Stomach (tissue), 4 donors: ENCODE measurements around the gene DDI2.

Experiments
- EP300 ChIP-seq: sonication (generic); formaldehyde crosslinking; IDR thresholded peaks from one replicate; pipeline ENCODE4 v1.6.1; 2017; ENCODE audit warnings: antibody characterized with exemption
- POLR2A ChIP-seq, 4 donors: fragments of 450-650 bp; IDR thresholded peaks; one replicate each; pipeline ENCODE4 v1.6.1; 2016; ENCODE audit warnings: antibody characterized with exemption in 4 of 4, control low read depth in 2 of 4, mild to moderate bottlenecking in 1 of 4, moderate library complexity in 1 of 4
- POLR2AphosphoS5 ChIP-seq, 3 donors: sonication (generic); formaldehyde crosslinking; IDR thresholded peaks; one replicate each; pipeline ENCODE4 v1.6.1; 2016; ENCODE audit warnings: antibody characterized with exemption in 3 of 3
- TF ChIP-seq, protein P1 (sequence below), 7 experiments: fragments of 450-650 bp in 4 of 7; fragments of 200-600 bp in 3 of 7; sonication (generic) in 3 of 7; IDR thresholded peaks; one replicate each; pipeline ENCODE4 v1.5.1; 2016 to 2019; ENCODE audit warnings: antibody characterized with exemption in 7 of 7, control low read depth in 2 of 7, mild to moderate bottlenecking in 1 of 7

DNA sequence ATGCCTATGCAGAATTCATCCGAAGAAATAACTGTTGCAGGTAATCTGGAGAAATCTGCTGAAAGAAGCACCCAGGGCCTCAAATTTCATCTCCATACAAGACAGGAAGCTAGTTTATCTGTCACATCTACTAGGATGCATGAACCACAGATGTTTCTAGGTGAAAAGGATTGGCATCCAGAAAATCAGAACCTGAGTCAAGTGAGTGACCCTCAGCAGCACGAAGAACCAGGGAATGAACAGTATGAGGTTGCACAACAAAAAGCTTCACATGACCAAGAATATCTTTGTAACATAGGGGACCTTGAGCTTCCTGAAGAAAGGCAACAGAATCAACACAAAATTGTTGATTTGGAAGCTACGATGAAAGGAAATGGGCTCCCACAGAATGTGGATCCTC is 42.9 kb downstream of the DDI2 start:
- TF ChIP-seq, protein P1, sequence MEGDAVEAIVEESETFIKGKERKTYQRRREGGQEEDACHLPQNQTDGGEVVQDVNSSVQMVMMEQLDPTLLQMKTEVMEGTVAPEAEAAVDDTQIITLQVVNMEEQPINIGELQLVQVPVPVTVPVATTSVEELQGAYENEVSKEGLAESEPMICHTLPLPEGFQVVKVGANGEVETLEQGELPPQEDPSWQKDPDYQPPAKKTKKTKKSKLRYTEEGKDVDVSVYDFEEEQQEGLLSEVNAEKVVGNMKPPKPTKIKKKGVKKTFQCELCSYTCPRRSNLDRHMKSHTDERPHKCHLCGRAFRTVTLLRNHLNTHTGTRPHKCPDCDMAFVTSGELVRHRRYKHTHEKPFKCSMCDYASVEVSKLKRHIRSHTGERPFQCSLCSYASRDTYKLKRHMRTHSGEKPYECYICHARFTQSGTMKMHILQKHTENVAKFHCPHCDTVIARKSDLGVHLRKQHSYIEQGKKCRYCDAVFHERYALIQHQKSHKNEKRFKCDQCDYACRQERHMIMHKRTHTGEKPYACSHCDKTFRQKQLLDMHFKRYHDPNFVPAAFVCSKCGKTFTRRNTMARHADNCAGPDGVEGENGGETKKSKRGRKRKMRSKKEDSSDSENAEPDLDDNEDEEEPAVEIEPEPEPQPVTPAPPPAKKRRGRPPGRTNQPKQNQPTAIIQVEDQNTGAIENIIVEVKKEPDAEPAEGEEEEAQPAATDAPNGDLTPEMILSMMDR (IDR thresholded peaks at IDR 0.05) = no peak
- TF ChIP-seq POLR2A (IDR thresholded peaks at IDR 0.05) (no peak), POLR2AphosphoS5 (IDR thresholded peaks at IDR 0.05) (no peak), EP300 (no peak)
